Measurements from ENCODE around the gene SNAI3.

The SNAI3 gene

DNA sequence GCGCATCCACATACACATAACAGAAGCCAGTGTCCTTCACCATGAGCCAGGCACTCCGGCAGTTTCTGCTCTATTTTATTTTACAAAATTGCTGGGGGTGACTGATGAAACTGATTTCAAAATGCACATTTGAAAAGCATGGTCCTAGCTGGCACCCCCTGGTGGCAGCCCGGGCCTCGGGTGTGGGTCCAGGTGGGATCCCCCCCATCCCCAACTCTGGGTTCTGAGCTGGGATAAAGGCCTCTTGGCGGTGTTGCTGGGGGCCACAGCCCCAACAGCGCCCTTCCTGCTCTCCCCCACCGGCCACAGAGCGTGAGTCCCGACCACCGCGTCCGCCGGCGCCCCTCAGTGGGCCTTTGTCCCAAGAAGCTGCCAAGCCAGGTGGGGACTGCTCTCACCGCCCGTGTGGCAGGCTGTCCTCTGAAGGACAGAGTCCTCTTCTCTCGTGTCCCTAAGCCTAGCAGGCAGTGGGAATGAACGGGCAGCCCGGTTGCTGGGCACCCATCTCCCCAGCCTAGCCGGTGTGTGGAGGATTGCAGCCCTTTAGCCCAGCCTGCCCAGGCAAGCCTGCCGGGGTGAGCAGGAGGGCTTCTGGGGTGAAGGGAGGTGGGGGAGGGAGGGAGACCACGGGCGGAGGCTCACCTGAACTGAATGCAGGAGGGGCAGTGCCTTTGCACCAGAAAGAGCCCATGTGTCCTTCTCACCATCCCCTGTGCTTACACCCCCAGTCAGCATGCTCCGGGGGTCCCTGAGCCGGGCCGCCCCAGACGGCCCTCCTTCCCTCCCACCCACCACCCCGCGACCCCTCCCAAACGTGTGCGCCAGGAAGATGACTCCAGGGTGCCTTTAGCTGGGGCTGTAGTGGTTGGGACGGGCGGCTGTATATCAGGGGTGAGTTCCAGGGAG lies 898 bp downstream of the SNAI3 start:
- H3K9ac ChIP-seq (ENCODE audit: low read length): peak overlapping the region; percentile 42; the same call in 1 of the 2 replicates
- H2AFZ ChIP-seq (ENCODE audit: low read depth, low read length): no peak overlapping the region

GRCh38 chr16:88684569-88685155 lies 1.6 kb downstream of the SNAI3 start:
- Histone ChIP-seq H3K9ac (ENCODE audit: low read length) (no peak overlapping the region), H3K27me3 (ENCODE audit: low read depth, low read length) (peaks cover 45% of the 10 kb centered on the region), H3K27ac (ENCODE audit: low read length) (no peak overlapping the region), H3K4me3 (ENCODE audit: low read length) (peak overlapping the region; percentile 25), H2AFZ (ENCODE audit: low read depth, low read length) (no peak overlapping the region), H3K4me2 (ENCODE audit: low read length) (peak overlapping the region; percentile 84), H3K36me3 (replicated peaks; ENCODE audit: low read depth, low read length) (no peaks in the 10 kb centered on the region), H3K4me1 (ENCODE audit: low read length) (peaks cover 47% of the 10 kb centered on the region), H4K20me1 (ENCODE audit: insufficient read depth, low read length) (no peaks in the 10 kb centered on the region), H3K79me2 (ENCODE audit: low read length) (no peaks in the 10 kb centered on the region), H3K9me3 (ENCODE audit: insufficient read depth, low read length) (no peaks in the 10 kb centered on the region)
- TF ChIP-seq EZH2phosphoT487 (IDR thresholded peaks at IDR 0.05; ENCODE audit: low read depth) (no peak), CTCF (IDR thresholded peaks at IDR 0.05; ENCODE audit: low read depth, low read length) (no peak)

More for the DNA sequence above, 898 bp downstream of the SNAI3 start:
- Histone ChIP-seq H3K36me3 (replicated peaks; ENCODE audit: low read depth, low read length) (no peaks in the 10 kb centered on the region), H3K9me3 (ENCODE audit: insufficient read depth, low read length) (no peaks in the 10 kb centered on the region), H3K79me2 (ENCODE audit: low read length) (no peaks in the 10 kb centered on the region), H3K27ac (ENCODE audit: low read length) (no peak overlapping the region), H3K27me3 (ENCODE audit: low read depth, low read length) (peaks cover 45% of the 10 kb centered on the region), H4K20me1 (ENCODE audit: insufficient read depth, low read length) (no peaks in the 10 kb centered on the region), H3K4me2 (ENCODE audit: low read length) (peak overlapping the region; percentile 84), H3K4me3 (ENCODE audit: low read length) (peak overlapping the region; percentile 79), H3K4me1 (ENCODE audit: low read length) (peaks cover 47% of the 10 kb centered on the region)
- peak; percentile 70 for TF ChIP-seq CTCF (IDR thresholded peaks at IDR 0.05; ENCODE audit: low read depth, low read length)
- no peak for TF ChIP-seq EZH2phosphoT487 (IDR thresholded peaks at IDR 0.05; ENCODE audit: low read depth)

GRCh38 chr16:88681709-88682451 lies 4.4 kb downstream of the SNAI3 start:
- Histone ChIP-seq H3K9me3 (ENCODE audit: insufficient read depth, low read length) (no peaks in the 10 kb centered on the region), H3K4me1 (ENCODE audit: low read length) (peaks cover 46% of the 10 kb centered on the region), H3K4me3 (ENCODE audit: low read length) (peak overlapping the region; percentile 74), H2AFZ (ENCODE audit: low read depth, low read length) (peak overlapping the region; percentile 65), H4K20me1 (ENCODE audit: insufficient read depth, low read length) (no peaks in the 10 kb centered on the region), H3K9ac (ENCODE audit: low read length) (peak overlapping the region; percentile 62), H3K36me3 (replicated peaks; ENCODE audit: low read depth, low read length) (no peaks in the 10 kb centered on the region), H3K4me2 (ENCODE audit: low read length) (peak overlapping the region; percentile 95), H3K79me2 (ENCODE audit: low read length) (no peaks in the 10 kb centered on the region), H3K27ac (ENCODE audit: low read length) (peak overlapping the region; percentile 68), H3K27me3 (ENCODE audit: low read depth, low read length) (peaks cover 27% of the 10 kb centered on the region)
- no peak for TF ChIP-seq EZH2phosphoT487 (IDR thresholded peaks at IDR 0.05; ENCODE audit: low read depth)
- TF ChIP-seq CTCF (IDR thresholded peaks at IDR 0.05; ENCODE audit: low read depth, low read length): no peak

Data from OCI-LY3 (cell line).